Measurements from ENCODE around the gene ACTN4. TPM values are rescaled to one million over a fixed set of nuclear protein-coding genes. Genes with fewer than 3 reads are reported as not detected.
"Not testable (repeated sequence)": the region's sequence is repeated elsewhere in the genome, so short reads cannot be mapped to it uniquely, and the experiment has no call there.

The ACTN4 gene
- polyA plus RNA-seq, 2 donors = 261 to 376 TPM

DNA sequence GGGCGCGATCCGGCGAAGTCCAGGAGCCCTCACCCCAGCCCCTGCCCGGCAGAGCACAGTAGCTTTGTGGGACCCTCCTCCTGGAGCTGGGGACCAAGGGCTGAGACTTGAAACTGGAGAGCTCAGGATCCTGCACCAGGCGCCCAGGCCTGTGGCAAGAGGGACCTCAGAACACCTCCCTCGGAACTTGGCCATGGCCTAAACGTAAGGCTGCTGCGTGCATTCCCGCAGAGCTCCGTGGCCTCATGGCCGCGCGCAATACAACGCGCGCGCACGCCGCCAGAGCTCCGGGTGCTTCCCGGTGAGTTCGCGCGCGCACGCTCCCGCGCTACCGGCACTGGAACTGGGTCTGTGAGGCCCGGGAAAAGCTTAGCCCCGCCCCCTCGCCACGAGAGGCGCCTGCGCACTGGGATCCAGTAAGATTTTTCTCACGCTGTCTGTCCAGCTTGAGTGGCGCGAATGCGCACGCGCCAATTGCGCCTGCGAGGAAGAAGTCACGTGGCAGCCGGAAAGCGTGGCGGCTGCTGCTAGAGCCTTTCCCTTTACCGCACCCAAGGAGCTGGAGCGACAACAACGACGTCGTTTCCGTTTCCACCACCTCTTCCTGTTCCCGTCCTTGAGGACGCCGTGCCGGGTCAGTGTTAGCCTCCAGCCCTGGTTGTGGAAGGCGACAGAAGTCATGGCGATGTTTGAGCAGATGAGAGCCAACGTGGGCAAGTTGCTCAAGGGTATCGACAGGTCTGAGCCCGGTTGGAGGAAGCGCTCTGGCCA is 28.7 kb upstream of the ACTN4 start, which contains the start of gene EIF3K:
Gene EIF3K, plus strand, starts transcription at position 599 of the 771 bp plus-strand sequence. Its CDS starts 81 bp downstream, at position 680.
- Histone ChIP-seq H3K4me3 (ENCODE audit: low read depth in 1 of 2, low read length in 2 of 2) (peak within 1 kb of the TSS; percentile 97 to 99), H3K27ac (ENCODE audit: low read depth in 2 of 2, low read length in 1 of 2) (peak within 1 kb of the TSS; percentile 93 to 95), H3K36me3 (ENCODE audit: control insufficient read depth in 2 of 2, insufficient read depth in 2 of 2, low read length in 1 of 2) (peaks cover 7 to 15% of the 10 kb centered on the region in 2 donors), H3K4me1 (ENCODE audit: control insufficient read depth in 2 of 2, insufficient read depth in 2 of 2, low read length in 1 of 2) (peaks cover 7 to 16% of the 10 kb centered on the region in 2 donors), H3K27me3 (ENCODE audit: control insufficient read depth in 1 of 2, insufficient read depth in 2 of 2, low read length in 2 of 2) (no peaks in the 10 kb centered on the region), H3K9me3 (ENCODE audit: control insufficient read depth in 2 of 2, insufficient read depth in 1 of 2, low read depth in 1 of 2, low read length in 1 of 2) (peaks cover 0 to 4% of the 10 kb centered on the region in 2 donors)
- 1 to 2% methylated on average over 64 of the region's 64 CpGs for WGBS, 2 donors

DNA sequence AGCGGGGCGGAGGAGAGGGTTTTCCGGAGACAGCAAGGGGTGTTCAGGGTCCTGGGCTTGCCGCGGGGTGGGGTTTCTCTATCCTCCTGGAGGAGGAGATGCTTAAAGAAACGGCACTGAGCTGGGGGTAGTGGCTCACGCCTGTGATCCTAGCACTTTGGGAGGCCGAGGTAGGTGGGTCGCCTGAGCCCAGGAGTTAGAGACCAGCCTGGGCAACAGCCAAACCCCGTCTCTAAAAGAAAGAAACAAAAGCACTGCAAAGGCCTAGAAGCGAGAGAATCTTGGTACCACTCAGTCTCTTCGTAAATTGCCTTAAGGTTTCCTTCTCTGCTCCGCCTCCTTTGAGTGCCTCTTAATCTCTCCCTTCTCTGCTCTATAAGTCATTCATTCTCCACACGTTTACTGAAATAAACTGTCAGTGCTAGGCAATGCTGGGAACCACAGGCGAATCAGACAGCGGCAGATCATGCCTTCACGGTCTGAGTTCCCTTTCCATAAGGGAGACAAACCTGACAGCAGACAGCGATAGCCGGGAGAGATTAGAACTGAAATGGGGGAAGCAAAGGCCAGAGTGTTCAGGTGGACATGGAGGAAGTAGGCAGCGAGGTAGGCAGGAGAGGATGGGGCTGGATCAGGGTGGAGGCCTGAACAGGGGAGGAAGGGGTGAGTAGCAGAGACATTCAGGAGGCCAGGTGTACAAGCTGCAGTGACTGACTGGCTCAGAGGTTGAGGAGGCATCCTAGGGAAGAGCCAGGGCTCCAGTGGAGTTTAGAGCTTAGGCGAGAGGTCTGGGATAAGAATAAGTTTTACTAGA is 27.9 kb upstream of the ACTN4 start:
- 12 to 15% methylated on average over 21 of the region's 21 CpGs for WGBS, 2 donors
- Histone ChIP-seq H3K9me3 (ENCODE audit: control insufficient read depth in 2 of 2, insufficient read depth in 1 of 2, low read depth in 1 of 2, low read length in 1 of 2) (peaks cover 0 to 4% of the 10 kb centered on the region in 2 donors), H3K36me3 (ENCODE audit: control insufficient read depth in 2 of 2, insufficient read depth in 2 of 2, low read length in 1 of 2) (peaks cover 15 to 22% of the 10 kb centered on the region in 2 donors), H3K27ac (ENCODE audit: low read depth in 2 of 2, low read length in 1 of 2) (peak overlapping the region; percentile 88 to 95), H3K4me1 (ENCODE audit: control insufficient read depth in 2 of 2, insufficient read depth in 2 of 2, low read length in 1 of 2) (peaks cover 7 to 16% of the 10 kb centered on the region in 2 donors), H3K4me3 (ENCODE audit: low read depth in 1 of 2, low read length in 2 of 2) (peak overlapping the region; percentile 97 to 99), H3K27me3 (ENCODE audit: control insufficient read depth in 1 of 2, insufficient read depth in 2 of 2, low read length in 2 of 2) (no peaks in the 10 kb centered on the region)

DNA sequence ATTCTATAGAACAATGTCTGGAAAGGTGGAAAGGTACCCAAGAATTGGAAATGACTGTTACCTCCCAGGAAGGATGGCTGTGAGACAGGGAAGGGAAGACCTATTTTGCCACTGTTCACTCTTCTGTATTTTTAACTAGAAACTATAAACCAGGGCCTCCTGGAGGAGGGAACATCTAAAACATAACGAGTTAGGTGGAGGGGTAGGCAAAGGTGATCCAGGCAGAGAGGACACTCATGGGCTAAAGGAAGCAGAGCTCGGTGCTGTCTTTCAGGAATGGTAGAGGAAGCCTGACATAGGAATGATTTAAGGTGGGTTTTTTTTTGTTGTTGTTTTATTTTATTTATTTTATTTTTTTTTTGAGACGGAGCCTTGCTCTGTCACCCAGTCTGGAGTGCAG is 22.6 kb upstream of the ACTN4 start:
- H3K27me3 ChIP-seq (ENCODE audit: control insufficient read depth in 1 of 2, insufficient read depth in 2 of 2, low read length in 2 of 2) = no peaks in the 10 kb centered on the region
- no peak overlapping the region for H3K27ac ChIP-seq (ENCODE audit: low read depth in 2 of 2, low read length in 1 of 2)
- peaks cover 4 to 8% of the 10 kb centered on the region in 2 donors for H3K4me1 ChIP-seq (ENCODE audit: control insufficient read depth in 2 of 2, insufficient read depth in 2 of 2, low read length in 1 of 2)
- whole genome bisulfite sequencing, 2 donors = 82 to 92% methylated on average over 3 of the region's 3 CpGs
- no peaks in the 10 kb centered on the region for H3K9me3 ChIP-seq (ENCODE audit: control insufficient read depth in 2 of 2, insufficient read depth in 1 of 2, low read depth in 1 of 2, low read length in 1 of 2)
- peaks cover 26 to 54% of the 10 kb centered on the region in 2 donors for H3K36me3 ChIP-seq (ENCODE audit: control insufficient read depth in 2 of 2, insufficient read depth in 2 of 2, low read length in 1 of 2)
- no peak overlapping the region for H3K4me3 ChIP-seq (ENCODE audit: low read depth in 1 of 2, low read length in 2 of 2)

GRCh38 chr19:38626401-38626800 is 21.0 kb upstream of the ACTN4 start:
- Histone ChIP-seq H3K36me3 (ENCODE audit: control insufficient read depth in 2 of 2, insufficient read depth in 2 of 2, low read length in 1 of 2) (peaks cover 23 to 51% of the 10 kb centered on the region in 2 donors), H3K27me3 (ENCODE audit: control insufficient read depth in 1 of 2, insufficient read depth in 2 of 2, low read length in 2 of 2) (no peaks in the 10 kb centered on the region), H3K4me3 (ENCODE audit: low read depth in 1 of 2, low read length in 2 of 2) (no peak overlapping the region), H3K4me1 (ENCODE audit: control insufficient read depth in 2 of 2, insufficient read depth in 2 of 2, low read length in 1 of 2) (peaks cover 0 to 3% of the 10 kb centered on the region in 2 donors), H3K27ac (ENCODE audit: low read depth in 2 of 2, low read length in 1 of 2) (no peak overlapping the region), H3K9me3 (ENCODE audit: control insufficient read depth in 2 of 2, insufficient read depth in 1 of 2, low read depth in 1 of 2, low read length in 1 of 2) (no peaks in the 10 kb centered on the region)
- WGBS, 2 donors = 94 to 96% methylated on average over 4 of the region's 4 CpGs

DNA sequence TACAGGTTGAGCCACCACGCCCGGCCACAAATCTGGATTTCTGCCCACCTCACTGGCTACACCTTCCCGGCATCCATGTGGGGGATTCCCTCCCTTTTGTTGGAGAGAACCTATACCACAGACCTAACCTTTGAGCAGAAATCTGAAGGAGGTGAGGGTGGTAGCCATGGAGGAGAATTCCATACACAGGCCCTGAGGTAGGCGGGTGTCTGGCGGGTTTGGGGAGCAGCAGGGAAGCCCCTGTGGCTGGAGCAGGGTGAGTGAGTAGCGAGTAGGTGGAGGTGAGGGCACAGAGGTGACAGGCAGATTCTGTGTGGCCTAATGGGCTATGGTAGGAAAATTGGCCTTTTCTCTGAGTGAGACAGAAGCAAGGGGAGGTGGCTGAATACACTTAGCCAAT is 17.9 kb upstream of the ACTN4 start:
- H3K4me3 ChIP-seq (ENCODE audit: low read depth in 1 of 2, low read length in 2 of 2) = no peak overlapping the region
- H3K27ac ChIP-seq (ENCODE audit: low read depth in 2 of 2, low read length in 1 of 2) = no peak overlapping the region
- H3K36me3 ChIP-seq (ENCODE audit: control insufficient read depth in 2 of 2, insufficient read depth in 2 of 2, low read length in 1 of 2) = peaks cover 15 to 41% of the 10 kb centered on the region in 2 donors
- no peaks in the 10 kb centered on the region for H3K9me3 ChIP-seq (ENCODE audit: control insufficient read depth in 2 of 2, insufficient read depth in 1 of 2, low read depth in 1 of 2, low read length in 1 of 2)
- no peaks in the 10 kb centered on the region for H3K27me3 ChIP-seq (ENCODE audit: control insufficient read depth in 1 of 2, insufficient read depth in 2 of 2, low read length in 2 of 2)
- 78 to 81% methylated on average over 6 of the region's 6 CpGs for WGBS, 2 donors
- peaks cover 0 to 3% of the 10 kb centered on the region in 2 donors for H3K4me1 ChIP-seq (ENCODE audit: control insufficient read depth in 2 of 2, insufficient read depth in 2 of 2, low read length in 1 of 2)

DNA sequence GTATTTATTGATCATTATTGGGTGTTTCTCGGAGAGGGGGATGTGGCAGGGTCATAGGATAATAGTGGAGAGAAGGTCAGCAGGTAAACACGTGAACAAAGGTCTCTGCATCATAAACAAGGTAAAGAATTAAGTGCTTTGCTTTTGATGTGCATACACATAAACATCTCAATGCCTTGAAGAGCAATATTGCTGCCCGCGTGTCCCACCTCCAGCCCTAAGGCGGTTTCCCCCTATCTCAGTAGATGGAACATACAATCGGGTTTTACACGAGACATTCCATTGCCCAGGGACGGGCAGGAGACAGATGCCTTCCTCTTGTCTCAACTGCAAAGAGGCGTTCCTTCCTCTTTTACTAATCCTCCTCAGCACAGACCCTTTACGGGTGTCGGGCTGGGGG is 16.1 kb upstream of the ACTN4 start:
- Histone ChIP-seq H3K4me1 (ENCODE audit: control insufficient read depth in 2 of 2, insufficient read depth in 2 of 2, low read length in 1 of 2) (peaks cover 3 to 13% of the 10 kb centered on the region in 2 donors), H3K27ac (ENCODE audit: low read depth in 2 of 2, low read length in 1 of 2) (peak overlapping the region in 1 of 2 donors; percentile 59), H3K36me3 (ENCODE audit: control insufficient read depth in 2 of 2, insufficient read depth in 2 of 2, low read length in 1 of 2) (peaks cover 8 to 37% of the 10 kb centered on the region in 2 donors)
- H3K27me3 ChIP-seq (ENCODE audit: control insufficient read depth in 1 of 2, insufficient read depth in 2 of 2, low read length in 2 of 2); H3K4me3 ChIP-seq (ENCODE audit: low read depth in 1 of 2, low read length in 2 of 2); H3K9me3 ChIP-seq (ENCODE audit: control insufficient read depth in 2 of 2, insufficient read depth in 1 of 2, low read depth in 1 of 2, low read length in 1 of 2): not testable (repeated sequence)
- 74 to 75% methylated on average over 11 of the region's 11 CpGs for WGBS, 2 donors

DNA sequence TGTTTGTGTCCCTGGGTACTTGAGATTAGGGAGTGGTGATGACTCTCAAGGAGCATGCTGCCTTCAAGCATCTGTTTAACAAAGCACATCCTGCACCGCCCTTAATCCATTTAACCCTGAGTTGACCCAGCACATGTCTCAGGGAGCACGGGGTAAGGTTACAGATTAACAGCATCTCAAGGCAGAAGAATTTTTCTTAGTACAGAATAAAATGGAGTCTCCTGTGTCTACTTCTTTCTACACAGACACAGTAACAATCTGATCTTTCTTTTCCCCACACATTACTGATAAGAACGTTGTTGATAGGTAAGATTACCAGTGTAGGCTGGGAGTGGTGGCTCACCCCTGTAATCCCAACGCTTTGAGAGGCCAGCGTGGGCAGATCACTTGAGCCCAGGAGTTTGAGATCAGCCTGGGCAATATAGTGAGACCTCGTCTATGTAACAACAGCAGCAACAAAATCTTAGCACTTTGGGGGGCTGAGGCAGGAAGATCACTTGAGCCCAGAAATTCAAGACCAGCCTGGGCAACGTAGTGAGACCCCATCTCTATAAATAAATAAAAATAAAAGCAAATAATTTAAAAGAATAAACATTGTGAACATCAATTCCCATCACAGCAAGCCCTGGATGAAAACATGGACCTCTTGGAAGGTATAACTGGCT is 15.5 kb upstream of the ACTN4 start:
- not testable (repeated sequence) for H3K4me3 ChIP-seq (ENCODE audit: low read depth in 1 of 2, low read length in 2 of 2); H3K27me3 ChIP-seq (ENCODE audit: control insufficient read depth in 1 of 2, insufficient read depth in 2 of 2, low read length in 2 of 2); H3K9me3 ChIP-seq (ENCODE audit: control insufficient read depth in 2 of 2, insufficient read depth in 1 of 2, low read depth in 1 of 2, low read length in 1 of 2)
- Histone ChIP-seq H3K4me1 (ENCODE audit: control insufficient read depth in 2 of 2, insufficient read depth in 2 of 2, low read length in 1 of 2) (peaks cover 3 to 18% of the 10 kb centered on the region in 2 donors), H3K36me3 (ENCODE audit: control insufficient read depth in 2 of 2, insufficient read depth in 2 of 2, low read length in 1 of 2) (peaks cover 4 to 33% of the 10 kb centered on the region in 2 donors), H3K27ac (ENCODE audit: low read depth in 2 of 2, low read length in 1 of 2) (peak overlapping the region in 1 of 2 donors; percentile 58)
- 67 to 71% methylated on average over 7 of the region's 7 CpGs for WGBS, 2 donors

- H3K27me3 ChIP-seq (ENCODE audit: control insufficient read depth in 1 of 2, insufficient read depth in 2 of 2, low read length in 2 of 2) = no peaks in the 10 kb centered on the region
- WGBS, 2 donors = 90 to 91% methylated on average over 16 of the region's 16 CpGs
- peaks cover 3 to 20% of the 10 kb centered on the region in 2 donors for H3K4me1 ChIP-seq (ENCODE audit: control insufficient read depth in 2 of 2, insufficient read depth in 2 of 2, low read length in 1 of 2)
- H3K36me3 ChIP-seq (ENCODE audit: control insufficient read depth in 2 of 2, insufficient read depth in 2 of 2, low read length in 1 of 2) = peaks cover 4 to 31% of the 10 kb centered on the region in 2 donors
- H3K9me3 ChIP-seq (ENCODE audit: control insufficient read depth in 2 of 2, insufficient read depth in 1 of 2, low read depth in 1 of 2, low read length in 1 of 2) = no peaks in the 10 kb centered on the region
- H3K27ac ChIP-seq (ENCODE audit: low read depth in 2 of 2, low read length in 1 of 2) = peak overlapping the region in 1 of 2 donors; percentile 62
- no peak overlapping the region for H3K4me3 ChIP-seq (ENCODE audit: low read depth in 1 of 2, low read length in 2 of 2)
Measured at GRCh38 chr19:38632476-38633213, 14.8 kb upstream of the ACTN4 start.
